Measurements from ENCODE around the gene TSPAN10. TPM values are rescaled to one million over a fixed set of nuclear protein-coding genes. Genes with fewer than 3 reads are reported as not detected.
"Not testable (repeated sequence)": the region's sequence is repeated elsewhere in the genome, so short reads cannot be mapped to it uniquely, and the experiment has no call there.

Gene TSPAN10
- total RNA-seq, 1 donor, result 0.10 TPM

- Histone ChIP-seq H3K4me1 (ENCODE audit: insufficient read depth, low read length) (no peaks in the 10 kb centered on the region), H3K9me3 (ENCODE audit: low read depth, low read length) (no peaks in the 10 kb centered on the region), H3K4me3 (ENCODE audit: low read length) (no peak overlapping the region), H3K27me3 (ENCODE audit: insufficient read depth, low read length) (no peaks in the 10 kb centered on the region)
These were observed 21.5 kb upstream of the TSPAN10 start for GRCh38 chr17:81615401-81615930.

- H3K9me3 ChIP-seq (ENCODE audit: low read depth, low read length), result no peaks in the 10 kb centered on the region
- H3K4me3 ChIP-seq (ENCODE audit: low read length), result no peak overlapping the region
- no peaks in the 10 kb centered on the region for H3K4me1 ChIP-seq (ENCODE audit: insufficient read depth, low read length)
- no peaks in the 10 kb centered on the region for H3K27me3 ChIP-seq (ENCODE audit: insufficient read depth, low read length)
These were observed 20.1 kb upstream of the TSPAN10 start for GRCh38 chr17:81616877-81617276.

- not testable (repeated sequence) for H3K4me3 ChIP-seq (ENCODE audit: low read length); H3K4me1 ChIP-seq (ENCODE audit: insufficient read depth, low read length); H3K9me3 ChIP-seq (ENCODE audit: low read depth, low read length); H3K27me3 ChIP-seq (ENCODE audit: insufficient read depth, low read length)
These were observed 18.7 kb upstream of the TSPAN10 start for GRCh38 chr17:81618307-81618706.

GRCh38 chr17:81621494-81622130 is 15.4 kb upstream of the TSPAN10 start:
- Histone ChIP-seq H3K27me3 (ENCODE audit: insufficient read depth, low read length) (no peaks in the 10 kb centered on the region), H3K4me3 (ENCODE audit: low read length) (no peak overlapping the region), H3K4me1 (ENCODE audit: insufficient read depth, low read length) (no peaks in the 10 kb centered on the region), H3K9me3 (ENCODE audit: low read depth, low read length) (no peaks in the 10 kb centered on the region)

- no peaks in the 10 kb centered on the region for H3K27me3 ChIP-seq (ENCODE audit: insufficient read depth, low read length)
- no peak overlapping the region for H3K4me3 ChIP-seq (ENCODE audit: low read length)
- H3K9me3 ChIP-seq (ENCODE audit: low read depth, low read length), result no peaks in the 10 kb centered on the region
- H3K4me1 ChIP-seq (ENCODE audit: insufficient read depth, low read length), result peaks cover 8% of the 10 kb centered on the region
These were observed 6.7 kb upstream of the TSPAN10 start for GRCh38 chr17:81630274-81630673.

- Histone ChIP-seq H3K4me3 (ENCODE audit: low read length) (no peak overlapping the region), H3K9me3 (ENCODE audit: low read depth, low read length) (no peaks in the 10 kb centered on the region), H3K27me3 (ENCODE audit: insufficient read depth, low read length) (no peaks in the 10 kb centered on the region), H3K4me1 (ENCODE audit: insufficient read depth, low read length) (peaks cover 20% of the 10 kb centered on the region)
These were observed 5.5 kb upstream of the TSPAN10 start for GRCh38 chr17:81631482-81631881.

GRCh38 chr17:81635431-81635830 is 1.6 kb upstream of the TSPAN10 start:
- H3K4me3 ChIP-seq (ENCODE audit: low read length), result no peak overlapping the region
- H3K4me1 ChIP-seq (ENCODE audit: insufficient read depth, low read length), result peaks cover 26% of the 10 kb centered on the region
- H3K9me3 ChIP-seq (ENCODE audit: low read depth, low read length), result no peaks in the 10 kb centered on the region
- H3K27me3 ChIP-seq (ENCODE audit: insufficient read depth, low read length), result no peaks in the 10 kb centered on the region

- H3K9me3 ChIP-seq (ENCODE audit: low read depth, low read length), result no peaks in the 10 kb centered on the region
- H3K27me3 ChIP-seq (ENCODE audit: insufficient read depth, low read length), result no peaks in the 10 kb centered on the region
- peak overlapping the region; percentile 80 for H3K4me3 ChIP-seq (ENCODE audit: low read length)
- peaks cover 26% of the 10 kb centered on the region for H3K4me1 ChIP-seq (ENCODE audit: insufficient read depth, low read length)
These were observed 957 bp upstream of the TSPAN10 start for GRCh38 chr17:81635973-81636504.

GRCh38 chr17:81638683-81639082 is 1.7 kb downstream of the TSPAN10 start:
- H3K4me3 ChIP-seq (ENCODE audit: low read length), result no peak overlapping the region
- peaks cover 26% of the 10 kb centered on the region for H3K4me1 ChIP-seq (ENCODE audit: insufficient read depth, low read length)

GRCh38 chr17:81640011-81640410 is 3.0 kb downstream of the TSPAN10 start:
- H3K4me3 ChIP-seq (ENCODE audit: low read length), result no peak overlapping the region
- peaks cover 20% of the 10 kb centered on the region for H3K4me1 ChIP-seq (ENCODE audit: insufficient read depth, low read length)
- H3K9me3 ChIP-seq (ENCODE audit: low read depth, low read length), result no peaks in the 10 kb centered on the region
- no peaks in the 10 kb centered on the region for H3K27me3 ChIP-seq (ENCODE audit: insufficient read depth, low read length)

More at GRCh38 chr17:81638683-81639082, 1.7 kb downstream of the TSPAN10 start:
- no peaks in the 10 kb centered on the region for H3K27me3 ChIP-seq (ENCODE audit: insufficient read depth, low read length)
- H3K9me3 ChIP-seq (ENCODE audit: low read depth, low read length), result no peaks in the 10 kb centered on the region

GRCh38 chr17:81641825-81642489 is 5.0 kb downstream of the TSPAN10 start:
- Histone ChIP-seq H3K4me1 (ENCODE audit: insufficient read depth, low read length) (peaks cover 5% of the 10 kb centered on the region), H3K27me3 (ENCODE audit: insufficient read depth, low read length) (no peaks in the 10 kb centered on the region), H3K9me3 (ENCODE audit: low read depth, low read length) (no peaks in the 10 kb centered on the region), H3K4me3 (ENCODE audit: low read length) (no peak overlapping the region)

GRCh38 chr17:81644496-81644895 is 7.5 kb downstream of the TSPAN10 start:
- Histone ChIP-seq H3K4me1 (ENCODE audit: insufficient read depth, low read length) (no peaks in the 10 kb centered on the region), H3K27me3 (ENCODE audit: insufficient read depth, low read length) (peaks cover 5% of the 10 kb centered on the region), H3K4me3 (ENCODE audit: low read length) (no peak overlapping the region), H3K9me3 (ENCODE audit: low read depth, low read length) (no peaks in the 10 kb centered on the region)

GRCh38 chr17:81644976-81645952 is 8.3 kb downstream of the TSPAN10 start:
- no peak overlapping the region for H3K4me3 ChIP-seq (ENCODE audit: low read length)
- H3K9me3 ChIP-seq (ENCODE audit: low read depth, low read length), result no peaks in the 10 kb centered on the region
- no peaks in the 10 kb centered on the region for H3K4me1 ChIP-seq (ENCODE audit: insufficient read depth, low read length)
- peaks cover 5% of the 10 kb centered on the region for H3K27me3 ChIP-seq (ENCODE audit: insufficient read depth, low read length)

- no peak overlapping the region for H3K4me3 ChIP-seq (ENCODE audit: low read length)
- H3K27me3 ChIP-seq (ENCODE audit: insufficient read depth, low read length), result peaks cover 5% of the 10 kb centered on the region
- no peaks in the 10 kb centered on the region for H3K9me3 ChIP-seq (ENCODE audit: low read depth, low read length)
- no peaks in the 10 kb centered on the region for H3K4me1 ChIP-seq (ENCODE audit: insufficient read depth, low read length)
These were observed 10.0 kb downstream of the TSPAN10 start for GRCh38 chr17:81646869-81647600.

Data from mononuclear cell (primary cell).